ENCODE measurements around the gene CERS1. TPM values are rescaled to one million over a fixed set of nuclear protein-coding genes. Genes with fewer than 3 reads are reported as not detected.
"Not testable (repeated sequence)": the region's sequence is repeated elsewhere in the genome, so short reads cannot be mapped to it uniquely, and the experiment has no call there.

The CERS1 gene
- total RNA-seq, 1 experiment from 2014 or later = 0.96 TPM

DNA sequence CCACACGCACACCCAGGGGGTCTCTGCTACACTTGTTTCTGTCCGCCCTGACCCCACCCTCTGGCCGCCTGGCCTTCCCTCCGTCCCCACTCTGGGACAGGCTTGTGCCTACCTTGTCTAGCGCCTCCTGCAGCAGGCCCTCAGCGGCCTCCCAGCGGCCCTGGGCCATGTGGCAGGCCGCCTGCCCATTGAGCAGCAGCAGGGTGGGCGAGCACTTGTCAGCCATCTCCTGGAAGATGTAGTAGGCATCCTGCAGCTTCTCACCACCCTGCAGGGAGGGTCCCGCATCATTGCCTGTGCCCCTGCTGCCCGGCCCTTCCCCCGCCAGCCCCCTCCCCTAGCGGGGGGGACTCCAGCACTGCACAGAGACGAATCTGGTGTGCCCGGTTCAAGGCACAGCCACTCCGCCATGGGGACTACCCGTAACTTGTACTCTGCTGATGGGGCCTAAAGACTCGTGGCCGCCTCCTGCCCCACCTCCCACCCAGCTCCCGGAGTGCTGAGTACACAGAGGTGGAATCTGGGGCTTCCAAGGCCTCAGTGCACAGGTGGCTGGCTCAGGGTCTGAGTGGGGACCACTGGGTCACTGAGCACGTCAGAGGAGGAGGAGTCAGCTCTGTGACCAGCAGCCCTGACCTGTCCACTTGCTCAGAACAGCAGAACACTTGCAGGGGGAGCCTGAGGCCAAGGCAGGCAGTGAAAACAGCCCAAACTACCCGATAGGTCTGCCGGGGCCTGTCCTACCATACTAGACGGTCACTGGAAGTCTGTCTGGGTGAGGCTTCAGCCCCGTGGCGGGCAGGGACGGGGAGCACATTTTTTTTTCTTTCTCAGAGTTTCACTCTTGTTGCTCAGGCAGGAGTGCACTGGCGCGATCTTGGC lies 7.4 kb upstream of the CERS1 start:
- H3K9ac ChIP-seq (ENCODE audit: low read length) = no peak overlapping the region
- no peaks in the 10 kb centered on the region for H4K20me1 ChIP-seq (ENCODE audit: insufficient read depth)
- no peak overlapping the region for H3K4me2 ChIP-seq (ENCODE audit: low read length)
- TF ChIP-seq CEBPB (IDR thresholded peaks at IDR 0.05; ENCODE audit: low read depth) (no peak), ZFX (IDR thresholded peaks at IDR 0.05) (no peak), POLR2A (IDR thresholded peaks at IDR 0.05; ENCODE audit: borderline replicate concordance, extremely low read depth, insufficient read depth, insufficient read length) (no peak), EGR1 (IDR thresholded peaks at IDR 0.05; ENCODE audit: low read depth) (no peak), SIN3A (IDR thresholded peaks at IDR 0.05; ENCODE audit: low read depth) (no peak), FOSL1 (IDR thresholded peaks at IDR 0.05; ENCODE audit: low read depth) (no peak), SP1 (IDR thresholded peaks at IDR 0.05; ENCODE audit: low read depth) (no peak), TCF7L2 (IDR thresholded peaks at IDR 0.05; ENCODE audit: borderline replicate concordance, extremely low read depth, insufficient read depth, insufficient read length) (no peak), ZNF274 (IDR thresholded peaks at IDR 0.05; ENCODE audit: low read depth, low read length) (no peak), SRF (IDR thresholded peaks at IDR 0.05; ENCODE audit: low read depth) (no peak), ZBTB33 (IDR thresholded peaks at IDR 0.05; ENCODE audit: extremely low read depth, insufficient replicate concordance, low read length) (no peak), JUND (IDR thresholded peaks at IDR 0.05) (no peak), POLR2AphosphoS5 (IDR thresholded peaks at IDR 0.05; ENCODE audit: low read depth, low read length) (no peak), CBX3 (IDR thresholded peaks at IDR 0.05; ENCODE audit: low read depth) (no peak), EZH2 (IDR thresholded peaks at IDR 0.05) (no peak), RAD21 (IDR thresholded peaks at IDR 0.05; ENCODE audit: low read depth) (no peak)
- TF ChIP-seq, protein P1, sequence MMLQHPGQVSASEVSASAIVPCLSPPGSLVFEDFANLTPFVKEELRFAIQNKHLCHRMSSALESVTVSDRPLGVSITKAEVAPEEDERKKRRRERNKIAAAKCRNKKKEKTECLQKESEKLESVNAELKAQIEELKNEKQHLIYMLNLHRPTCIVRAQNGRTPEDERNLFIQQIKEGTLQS (IDR thresholded peaks at IDR 0.05) = no peak
- TF ChIP-seq, protein P2, sequence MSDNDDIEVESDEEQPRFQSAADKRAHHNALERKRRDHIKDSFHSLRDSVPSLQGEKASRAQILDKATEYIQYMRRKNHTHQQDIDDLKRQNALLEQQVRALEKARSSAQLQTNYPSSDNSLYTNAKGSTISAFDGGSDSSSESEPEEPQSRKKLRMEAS (IDR thresholded peaks at IDR 0.05) = no peak
- TF ChIP-seq, protein P3, sequence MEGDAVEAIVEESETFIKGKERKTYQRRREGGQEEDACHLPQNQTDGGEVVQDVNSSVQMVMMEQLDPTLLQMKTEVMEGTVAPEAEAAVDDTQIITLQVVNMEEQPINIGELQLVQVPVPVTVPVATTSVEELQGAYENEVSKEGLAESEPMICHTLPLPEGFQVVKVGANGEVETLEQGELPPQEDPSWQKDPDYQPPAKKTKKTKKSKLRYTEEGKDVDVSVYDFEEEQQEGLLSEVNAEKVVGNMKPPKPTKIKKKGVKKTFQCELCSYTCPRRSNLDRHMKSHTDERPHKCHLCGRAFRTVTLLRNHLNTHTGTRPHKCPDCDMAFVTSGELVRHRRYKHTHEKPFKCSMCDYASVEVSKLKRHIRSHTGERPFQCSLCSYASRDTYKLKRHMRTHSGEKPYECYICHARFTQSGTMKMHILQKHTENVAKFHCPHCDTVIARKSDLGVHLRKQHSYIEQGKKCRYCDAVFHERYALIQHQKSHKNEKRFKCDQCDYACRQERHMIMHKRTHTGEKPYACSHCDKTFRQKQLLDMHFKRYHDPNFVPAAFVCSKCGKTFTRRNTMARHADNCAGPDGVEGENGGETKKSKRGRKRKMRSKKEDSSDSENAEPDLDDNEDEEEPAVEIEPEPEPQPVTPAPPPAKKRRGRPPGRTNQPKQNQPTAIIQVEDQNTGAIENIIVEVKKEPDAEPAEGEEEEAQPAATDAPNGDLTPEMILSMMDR (IDR thresholded peaks at IDR 0.05 in 2 of 3, conservative IDR thresholded peaks at IDR 0.05 in 1 of 3; ENCODE audit: borderline replicate concordance in 1 of 3, insufficient read depth in 1 of 3, low read depth in 2 of 3, low read length in 2 of 3) = no peak
- no peaks in the 10 kb centered on the region for H3K9me2 ChIP-seq (ENCODE audit: insufficient read depth)
- H3K4me1 ChIP-seq (ENCODE audit: control insufficient read depth in 1 of 2, insufficient read depth in 2 of 2, low read length in 2 of 2) = no peaks in the 10 kb centered on the region
- no peak overlapping the region for H3K27ac ChIP-seq (ENCODE audit: low read depth, low read length)
- intact Hi-C loops (cut with micrococcal nuclease) = no loop called here
- H3K27me3 ChIP-seq (ENCODE audit: insufficient read depth, low read length) = no peaks in the 10 kb centered on the region
- no peak overlapping the region for H3K4me3 ChIP-seq (replicated peaks in 1 of 2; ENCODE audit: low read depth in 1 of 2, low read length in 2 of 2)
- no peak for DNase-seq (ENCODE audit: low read depth, low spot score)
- no peak for ATAC-seq
- H2AFZ ChIP-seq (ENCODE audit: low read depth, low read length, poor library complexity, severe bottlenecking) = no peak overlapping the region
- RAD21 ChIA-PET (ENCODE audit: low non-redundant PET in 1 of 2, low total read pairs in 2 of 2, uncharacterized antibody in 2 of 2, unreplicated experiment in 2 of 2) = no interaction called here
- POLR2A ChIA-PET = no interaction called here
- H3K9me3 ChIP-seq (ENCODE audit: control insufficient read depth in 1 of 2, insufficient read depth in 1 of 2, low read depth in 1 of 2, low read length in 2 of 2) = no peaks in the 10 kb centered on the region
- H3K36me3 ChIP-seq (ENCODE audit: control insufficient read depth in 1 of 2, insufficient read depth in 2 of 2, low read length in 2 of 2) = peaks cover 0 to 9% of the 10 kb centered on the region in 2 experiments; a peak in 3 of 4 replicates
- no TSS peak for BruUV-seq (replicated peaks)
- no peaks in the 10 kb centered on the region for H3K79me2 ChIP-seq (ENCODE audit: insufficient read depth, low read length)
- CTCF ChIA-PET = no interaction called here

GRCh38 chr19:18902519-18902918 lies 6.6 kb upstream of the CERS1 start:
- RAD21 ChIA-PET (ENCODE audit: low non-redundant PET in 1 of 2, low total read pairs in 2 of 2, uncharacterized antibody in 2 of 2, unreplicated experiment in 2 of 2); H3K4me2 ChIP-seq (ENCODE audit: low read length); H3K9me3 ChIP-seq (ENCODE audit: control insufficient read depth in 1 of 2, insufficient read depth in 1 of 2, low read depth in 1 of 2, low read length in 2 of 2); DNase-seq (ENCODE audit: low read depth, low spot score); H3K9ac ChIP-seq (ENCODE audit: low read length); H2AFZ ChIP-seq (ENCODE audit: low read depth, low read length, poor library complexity, severe bottlenecking); H4K20me1 ChIP-seq (ENCODE audit: insufficient read depth); H3K4me1 ChIP-seq (ENCODE audit: control insufficient read depth in 1 of 2, insufficient read depth in 2 of 2, low read length in 2 of 2); H3K27ac ChIP-seq (ENCODE audit: low read depth, low read length); CTCF ChIA-PET; POLR2A ChIA-PET; H3K79me2 ChIP-seq (ENCODE audit: insufficient read depth, low read length); ATAC-seq; H3K4me3 ChIP-seq (replicated peaks in 1 of 2; ENCODE audit: low read depth in 1 of 2, low read length in 2 of 2); BruUV-seq (replicated peaks); H3K9me2 ChIP-seq (ENCODE audit: insufficient read depth); H3K27me3 ChIP-seq (ENCODE audit: insufficient read depth, low read length); intact Hi-C loops (cut with micrococcal nuclease); H3K36me3 ChIP-seq (ENCODE audit: control insufficient read depth in 1 of 2, insufficient read depth in 2 of 2, low read length in 2 of 2): not testable (repeated sequence)

All from HCT116 (cell line).